Measurements from ENCODE around the gene TAS2R16.
"Not testable (repeated sequence)": the region's sequence is repeated elsewhere in the genome, so short reads cannot be mapped to it uniquely, and the experiment has no call there.

TAS2R16 gene

GRCh38 chr7:122974229-122974628, 21.3 kb downstream of the TAS2R16 start:
- H3K36me3 ChIP-seq (ENCODE audit: insufficient read depth, insufficient read length, low read length): no peaks in the 10 kb centered on the region
- TF ChIP-seq YY1 (IDR thresholded peaks at IDR 0.05; ENCODE audit: insufficient read depth, insufficient read length): no peak
- no peak for TF ChIP-seq ZNF274 (IDR thresholded peaks at IDR 0.05; ENCODE audit: low read depth, low read length)
- TF ChIP-seq SUZ12 (IDR thresholded peaks at IDR 0.05; ENCODE audit: extremely low read depth, insufficient read depth, insufficient read length): no peak
- no peak overlapping the region for H3K4me3 ChIP-seq (ENCODE audit: insufficient read length, low read depth)
- H3K9me3 ChIP-seq (ENCODE audit: insufficient read depth, low read length): no peaks in the 10 kb centered on the region
- no peak for DNase-seq (ENCODE audit: low read depth, low spot score)
- H3K27me3 ChIP-seq (ENCODE audit: insufficient read depth, insufficient read length): no peaks in the 10 kb centered on the region
- H3K4me1 ChIP-seq (ENCODE audit: insufficient read depth, insufficient read length): no peaks in the 10 kb centered on the region
- H3K9ac ChIP-seq (ENCODE audit: insufficient read length, low read depth): no peak overlapping the region

GRCh38 chr7:122972056-122972455, 23.4 kb downstream of the TAS2R16 start:
- DNase-seq (ENCODE audit: low read depth, low spot score): no peak
- Histone ChIP-seq H3K36me3 (ENCODE audit: insufficient read depth, insufficient read length, low read length) (no peaks in the 10 kb centered on the region), H3K9me3 (ENCODE audit: insufficient read depth, low read length) (no peaks in the 10 kb centered on the region), H3K27me3 (ENCODE audit: insufficient read depth, insufficient read length) (no peaks in the 10 kb centered on the region), H3K4me1 (ENCODE audit: insufficient read depth, insufficient read length) (no peaks in the 10 kb centered on the region), H3K4me3 (ENCODE audit: insufficient read length, low read depth) (no peak overlapping the region), H3K9ac (ENCODE audit: insufficient read length, low read depth) (no peak overlapping the region)
- TF ChIP-seq SUZ12 (IDR thresholded peaks at IDR 0.05; ENCODE audit: extremely low read depth, insufficient read depth, insufficient read length) (no peak), ZNF274 (IDR thresholded peaks at IDR 0.05; ENCODE audit: low read depth, low read length) (no peak), YY1 (IDR thresholded peaks at IDR 0.05; ENCODE audit: insufficient read depth, insufficient read length) (no peak)

- no peaks in the 10 kb centered on the region for H3K4me1 ChIP-seq (ENCODE audit: insufficient read depth, insufficient read length)
- H3K36me3 ChIP-seq (ENCODE audit: insufficient read depth, insufficient read length, low read length): no peaks in the 10 kb centered on the region
- H3K9ac ChIP-seq (ENCODE audit: insufficient read length, low read depth): no peak overlapping the region
- H3K9me3 ChIP-seq (ENCODE audit: insufficient read depth, low read length): no peaks in the 10 kb centered on the region
- no peak for DNase-seq (ENCODE audit: low read depth, low spot score)
- TF ChIP-seq ZNF274 (IDR thresholded peaks at IDR 0.05; ENCODE audit: low read depth, low read length) (no peak), YY1 (IDR thresholded peaks at IDR 0.05; ENCODE audit: insufficient read depth, insufficient read length) (no peak), SUZ12 (IDR thresholded peaks at IDR 0.05; ENCODE audit: extremely low read depth, insufficient read depth, insufficient read length) (no peak)
- H3K27me3 ChIP-seq (ENCODE audit: insufficient read depth, insufficient read length): no peaks in the 10 kb centered on the region
- H3K4me3 ChIP-seq (ENCODE audit: insufficient read length, low read depth): no peak overlapping the region
Observed at GRCh38 chr7:122970740-122971725, 24.5 kb downstream of the TAS2R16 start.

- no peak overlapping the region for H3K9ac ChIP-seq (ENCODE audit: insufficient read length, low read depth)
- no peaks in the 10 kb centered on the region for H3K4me1 ChIP-seq (ENCODE audit: insufficient read depth, insufficient read length)
- no peaks in the 10 kb centered on the region for H3K9me3 ChIP-seq (ENCODE audit: insufficient read depth, low read length)
- no peak for TF ChIP-seq ZNF274 (IDR thresholded peaks at IDR 0.05; ENCODE audit: low read depth, low read length)
- no peak for TF ChIP-seq SUZ12 (IDR thresholded peaks at IDR 0.05; ENCODE audit: extremely low read depth, insufficient read depth, insufficient read length)
- TF ChIP-seq YY1 (IDR thresholded peaks at IDR 0.05; ENCODE audit: insufficient read depth, insufficient read length): no peak
- no peaks in the 10 kb centered on the region for H3K27me3 ChIP-seq (ENCODE audit: insufficient read depth, insufficient read length)
- H3K4me3 ChIP-seq (ENCODE audit: insufficient read length, low read depth): no peak overlapping the region
- DNase-seq (ENCODE audit: low read depth, low spot score): no peak
- no peaks in the 10 kb centered on the region for H3K36me3 ChIP-seq (ENCODE audit: insufficient read depth, insufficient read length, low read length)
Observed at GRCh38 chr7:122968389-122968788, 27.1 kb downstream of the TAS2R16 start.

DNA sequence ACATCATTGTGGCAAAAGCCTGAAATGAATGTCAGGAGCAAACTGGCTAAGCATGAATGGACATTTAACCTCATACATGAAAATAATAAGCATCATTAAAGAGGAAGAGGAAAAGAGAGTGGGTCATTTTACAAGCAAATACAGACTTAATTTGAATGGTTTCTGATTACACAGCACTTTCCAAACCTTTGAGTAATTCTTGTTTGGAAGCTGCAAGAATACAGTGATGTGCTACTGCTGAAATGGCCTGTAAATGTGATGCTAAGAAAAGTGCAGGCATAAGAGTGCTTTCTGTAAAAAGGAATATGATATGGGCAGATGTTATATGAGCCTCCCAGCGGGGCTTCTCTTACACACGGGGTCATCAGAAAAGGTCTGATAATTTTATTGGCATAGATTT, 30.2 kb downstream of the TAS2R16 start:
- H3K9ac ChIP-seq (ENCODE audit: insufficient read length, low read depth): no peak overlapping the region
- H3K4me3 ChIP-seq (ENCODE audit: insufficient read length, low read depth): no peak overlapping the region
- no peaks in the 10 kb centered on the region for H3K27me3 ChIP-seq (ENCODE audit: insufficient read depth, insufficient read length)
- no peak for TF ChIP-seq SUZ12 (IDR thresholded peaks at IDR 0.05; ENCODE audit: extremely low read depth, insufficient read depth, insufficient read length)
- TF ChIP-seq ZNF274 (IDR thresholded peaks at IDR 0.05; ENCODE audit: low read depth, low read length): no peak
- TF ChIP-seq YY1 (IDR thresholded peaks at IDR 0.05; ENCODE audit: insufficient read depth, insufficient read length): no peak
- no peaks in the 10 kb centered on the region for H3K4me1 ChIP-seq (ENCODE audit: insufficient read depth, insufficient read length)
- H3K9me3 ChIP-seq (ENCODE audit: insufficient read depth, low read length): no peaks in the 10 kb centered on the region
- no peak for DNase-seq (ENCODE audit: low read depth, low spot score)
- H3K36me3 ChIP-seq (ENCODE audit: insufficient read depth, insufficient read length, low read length): no peaks in the 10 kb centered on the region

GRCh38 chr7:122953678-122954077, 41.8 kb downstream of the TAS2R16 start:
- H3K9ac ChIP-seq (ENCODE audit: insufficient read length, low read depth); H3K9me3 ChIP-seq (ENCODE audit: insufficient read depth, low read length): not testable (repeated sequence)

DNA sequence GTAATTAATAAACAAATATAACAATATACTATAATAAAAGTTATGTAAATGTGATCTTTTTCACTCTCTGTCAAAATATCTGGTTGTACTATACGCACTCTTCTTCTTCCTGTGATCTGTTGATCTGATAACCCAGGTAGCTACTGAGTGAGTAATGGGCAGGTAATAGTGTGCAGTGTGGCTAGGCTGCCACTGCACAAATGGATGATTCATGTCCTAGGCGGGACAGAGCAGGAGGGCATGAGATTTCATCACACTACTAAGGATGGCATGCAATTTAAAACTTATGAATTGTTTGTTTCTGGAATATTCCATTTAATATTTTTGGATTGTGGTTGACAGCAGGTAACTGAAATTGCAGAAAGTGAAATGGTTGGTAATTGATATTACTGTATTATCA, 44.5 kb downstream of the TAS2R16 start:
- no peak for TF ChIP-seq ZNF274 (IDR thresholded peaks at IDR 0.05; ENCODE audit: low read depth, low read length)
- TF ChIP-seq SUZ12 (IDR thresholded peaks at IDR 0.05; ENCODE audit: extremely low read depth, insufficient read depth, insufficient read length): no peak
- no peak for TF ChIP-seq YY1 (IDR thresholded peaks at IDR 0.05; ENCODE audit: insufficient read depth, insufficient read length)
- DNase-seq (ENCODE audit: low read depth, low spot score): no peak
- Histone ChIP-seq H3K9me3 (ENCODE audit: insufficient read depth, low read length) (no peaks in the 10 kb centered on the region), H3K36me3 (ENCODE audit: insufficient read depth, insufficient read length, low read length) (no peaks in the 10 kb centered on the region), H3K27me3 (ENCODE audit: insufficient read depth, insufficient read length) (no peaks in the 10 kb centered on the region), H3K9ac (ENCODE audit: insufficient read length, low read depth) (no peak overlapping the region), H3K4me1 (ENCODE audit: insufficient read depth, insufficient read length) (no peaks in the 10 kb centered on the region), H3K4me3 (ENCODE audit: insufficient read length, low read depth) (no peak overlapping the region)

More at GRCh38 chr7:122953678-122954077, 41.8 kb downstream of the TAS2R16 start:
- not testable (repeated sequence) for H3K27me3 ChIP-seq (ENCODE audit: insufficient read depth, insufficient read length); H3K4me1 ChIP-seq (ENCODE audit: insufficient read depth, insufficient read length); H3K4me3 ChIP-seq (ENCODE audit: insufficient read length, low read depth); H3K36me3 ChIP-seq (ENCODE audit: insufficient read depth, insufficient read length, low read length); DNase-seq (ENCODE audit: low read depth, low spot score)

Data from NT2/D1 (cell line).